ENCODE measurements around the gene DGKD.

DGKD gene, protein sequence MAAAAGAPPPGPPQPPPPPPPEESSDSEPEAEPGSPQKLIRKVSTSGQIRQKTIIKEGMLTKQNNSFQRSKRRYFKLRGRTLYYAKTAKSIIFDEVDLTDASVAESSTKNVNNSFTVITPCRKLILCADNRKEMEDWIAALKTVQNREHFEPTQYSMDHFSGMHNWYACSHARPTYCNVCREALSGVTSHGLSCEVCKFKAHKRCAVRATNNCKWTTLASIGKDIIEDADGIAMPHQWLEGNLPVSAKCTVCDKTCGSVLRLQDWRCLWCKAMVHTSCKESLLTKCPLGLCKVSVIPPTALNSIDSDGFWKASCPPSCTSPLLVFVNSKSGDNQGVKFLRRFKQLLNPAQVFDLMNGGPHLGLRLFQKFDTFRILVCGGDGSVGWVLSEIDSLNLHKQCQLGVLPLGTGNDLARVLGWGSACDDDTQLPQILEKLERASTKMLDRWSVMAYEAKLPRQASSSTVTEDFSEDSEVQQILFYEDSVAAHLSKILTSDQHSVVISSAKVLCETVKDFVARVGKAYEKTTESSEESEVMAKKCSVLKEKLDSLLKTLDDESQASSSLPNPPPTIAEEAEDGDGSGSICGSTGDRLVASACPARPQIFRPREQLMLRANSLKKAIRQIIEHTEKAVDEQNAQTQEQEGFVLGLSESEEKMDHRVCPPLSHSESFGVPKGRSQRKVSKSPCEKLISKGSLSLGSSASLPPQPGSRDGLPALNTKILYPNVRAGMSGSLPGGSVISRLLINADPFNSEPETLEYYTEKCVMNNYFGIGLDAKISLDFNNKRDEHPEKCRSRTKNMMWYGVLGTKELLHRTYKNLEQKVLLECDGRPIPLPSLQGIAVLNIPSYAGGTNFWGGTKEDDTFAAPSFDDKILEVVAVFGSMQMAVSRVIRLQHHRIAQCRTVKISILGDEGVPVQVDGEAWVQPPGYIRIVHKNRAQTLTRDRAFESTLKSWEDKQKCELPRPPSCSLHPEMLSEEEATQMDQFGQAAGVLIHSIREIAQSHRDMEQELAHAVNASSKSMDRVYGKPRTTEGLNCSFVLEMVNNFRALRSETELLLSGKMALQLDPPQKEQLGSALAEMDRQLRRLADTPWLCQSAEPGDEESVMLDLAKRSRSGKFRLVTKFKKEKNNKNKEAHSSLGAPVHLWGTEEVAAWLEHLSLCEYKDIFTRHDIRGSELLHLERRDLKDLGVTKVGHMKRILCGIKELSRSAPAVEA

GRCh38 chr2:233353769-233354499, at the start of gene DGKD:
Gene DGKD (plus strand): TSS chr2:233354494. CDS start chr2:233354519, 25 bp downstream.
- peaks cover 53 to 63% of the 10 kb centered on the region in 2 donors for H3K4me1 ChIP-seq (ENCODE audit: control insufficient read depth in 1 of 2, insufficient read depth in 2 of 2, low read length in 2 of 2)
- H3K27ac ChIP-seq (ENCODE audit: low read depth, low read length), result peak within 1 kb of the TSS; percentile 20
- no peaks in the 10 kb centered on the region for H3K9me3 ChIP-seq (ENCODE audit: control insufficient read depth in 1 of 2, low read length in 2 of 2)

GRCh38 chr2:233307565-233307964, 46.7 kb upstream of the DGKD start, which contains the start of gene SAG:
Gene SAG (plus strand): TSS chr2:233307816. CDS start chr2:233309190, 1,374 bp downstream.
- Histone ChIP-seq H3K4me3 (ENCODE audit: low read depth in 1 of 2, low read length in 2 of 2) (no peak within 1 kb of the TSS), H3K27me3 (ENCODE audit: control insufficient read depth in 1 of 2, insufficient read depth in 2 of 2, low read length in 2 of 2) (no peaks in the 10 kb centered on the region), H3K4me1 (ENCODE audit: control insufficient read depth in 1 of 2, insufficient read depth in 2 of 2, low read length in 2 of 2) (no peaks in the 10 kb centered on the region), H3K36me3 (ENCODE audit: control insufficient read depth in 1 of 2, insufficient read depth in 2 of 2, low read length in 2 of 2) (no peaks in the 10 kb centered on the region), H3K9ac (ENCODE audit: low read depth in 1 of 2, low read length in 2 of 2) (no peak within 1 kb of the TSS), H3K9me3 (ENCODE audit: control insufficient read depth in 1 of 2, low read length in 2 of 2) (no peaks in the 10 kb centered on the region), H3K27ac (ENCODE audit: low read depth, low read length) (no peak within 1 kb of the TSS)

More at GRCh38 chr2:233353769-233354499, at the start of gene DGKD:
- H3K9ac ChIP-seq (ENCODE audit: low read depth in 1 of 2, low read length in 2 of 2), result peak within 1 kb of the TSS; percentile 69 to 71
- H3K36me3 ChIP-seq (ENCODE audit: control insufficient read depth in 1 of 2, insufficient read depth in 2 of 2, low read length in 2 of 2), result no peaks in the 10 kb centered on the region
- H3K4me3 ChIP-seq (ENCODE audit: low read depth in 1 of 2, low read length in 2 of 2), result peak within 1 kb of the TSS; percentile 89 to 93
- no peaks in the 10 kb centered on the region for H3K27me3 ChIP-seq (ENCODE audit: control insufficient read depth in 1 of 2, insufficient read depth in 2 of 2, low read length in 2 of 2)

- H3K36me3 ChIP-seq (ENCODE audit: control insufficient read depth in 1 of 2, insufficient read depth in 2 of 2, low read length in 2 of 2), result no peaks in the 10 kb centered on the region
- no peak overlapping the region for H3K27ac ChIP-seq (ENCODE audit: low read depth, low read length)
- H3K4me1 ChIP-seq (ENCODE audit: control insufficient read depth in 1 of 2, insufficient read depth in 2 of 2, low read length in 2 of 2), result no peaks in the 10 kb centered on the region
- H3K9me3 ChIP-seq (ENCODE audit: control insufficient read depth in 1 of 2, low read length in 2 of 2), result no peaks in the 10 kb centered on the region
- H3K9ac ChIP-seq (ENCODE audit: low read depth in 1 of 2, low read length in 2 of 2), result no peak overlapping the region
- H3K4me3 ChIP-seq (ENCODE audit: low read depth in 1 of 2, low read length in 2 of 2), result no peak overlapping the region
- H3K27me3 ChIP-seq (ENCODE audit: control insufficient read depth in 1 of 2, insufficient read depth in 2 of 2, low read length in 2 of 2), result no peaks in the 10 kb centered on the region
Measured at GRCh38 chr2:233311241-233311926, 42.9 kb upstream of the DGKD start.

DNA sequence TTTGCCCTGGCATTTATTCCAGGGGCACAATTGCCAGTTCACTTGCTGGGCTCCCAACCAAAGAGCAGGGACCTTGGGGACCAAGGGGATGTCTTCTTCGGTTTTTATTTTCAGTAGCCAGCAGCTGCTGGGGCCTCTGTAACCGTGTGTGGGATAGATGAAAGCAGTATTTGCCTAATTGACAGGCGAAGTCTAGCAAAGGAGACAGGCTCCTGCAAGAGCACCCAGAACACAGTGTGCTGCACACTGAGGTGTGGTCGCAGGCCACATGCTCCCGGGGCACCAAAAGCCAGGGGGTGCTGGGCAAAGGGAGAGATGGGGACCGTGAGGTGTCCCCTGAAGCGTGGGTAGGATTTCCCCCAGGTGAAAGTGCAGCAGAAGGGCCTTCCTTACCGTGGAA, 41.4 kb upstream of the DGKD start:
- Histone ChIP-seq H3K9me3 (ENCODE audit: control insufficient read depth in 1 of 2, low read length in 2 of 2) (no peaks in the 10 kb centered on the region), H3K4me1 (ENCODE audit: control insufficient read depth in 1 of 2, insufficient read depth in 2 of 2, low read length in 2 of 2) (no peaks in the 10 kb centered on the region), H3K4me3 (ENCODE audit: low read depth in 1 of 2, low read length in 2 of 2) (no peak overlapping the region), H3K9ac (ENCODE audit: low read depth in 1 of 2, low read length in 2 of 2) (no peak overlapping the region), H3K36me3 (ENCODE audit: control insufficient read depth in 1 of 2, insufficient read depth in 2 of 2, low read length in 2 of 2) (no peaks in the 10 kb centered on the region), H3K27ac (ENCODE audit: low read depth, low read length) (no peak overlapping the region), H3K27me3 (ENCODE audit: control insufficient read depth in 1 of 2, insufficient read depth in 2 of 2, low read length in 2 of 2) (no peaks in the 10 kb centered on the region)

DNA sequence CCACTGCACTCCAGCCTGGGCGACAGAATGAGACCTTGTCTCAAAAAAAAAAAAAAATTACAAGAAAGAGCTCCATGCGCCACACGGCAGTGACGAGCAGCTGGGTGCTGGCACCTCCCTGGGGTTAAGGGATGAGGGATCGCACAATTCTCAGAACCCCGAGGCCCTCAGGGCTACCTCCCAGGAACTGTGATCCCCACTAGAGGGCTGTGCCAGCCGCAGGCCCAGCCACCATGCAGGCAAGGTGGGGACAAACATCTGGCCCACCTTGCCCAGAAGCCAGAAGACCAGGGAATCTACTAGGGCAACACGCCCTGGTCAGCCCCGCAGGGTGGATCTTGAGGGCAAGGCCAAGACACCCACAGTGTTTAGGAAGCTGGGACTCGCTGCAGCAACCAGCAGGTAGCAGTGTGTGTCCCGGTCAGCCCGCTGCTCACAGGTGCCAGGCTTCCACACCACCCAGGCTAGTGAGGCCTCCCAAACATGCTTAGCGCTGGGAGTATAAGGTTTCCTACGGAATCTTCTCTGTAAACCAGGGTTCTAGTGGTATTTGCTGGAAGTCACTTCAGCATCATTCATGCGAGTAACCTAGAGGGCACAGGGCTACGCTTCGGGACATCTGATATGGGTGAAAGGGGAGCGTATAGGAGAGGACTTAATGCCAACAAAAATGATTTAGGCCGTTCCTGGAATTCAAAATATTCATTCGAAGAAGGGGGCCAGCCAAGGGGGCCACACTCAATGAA, 39.9 kb upstream of the DGKD start:
- Histone ChIP-seq H3K9me3 (ENCODE audit: control insufficient read depth in 1 of 2, low read length in 2 of 2) (no peaks in the 10 kb centered on the region), H3K9ac (ENCODE audit: low read depth in 1 of 2, low read length in 2 of 2) (no peak overlapping the region), H3K27ac (ENCODE audit: low read depth, low read length) (no peak overlapping the region), H3K4me3 (ENCODE audit: low read depth in 1 of 2, low read length in 2 of 2) (no peak overlapping the region), H3K36me3 (ENCODE audit: control insufficient read depth in 1 of 2, insufficient read depth in 2 of 2, low read length in 2 of 2) (no peaks in the 10 kb centered on the region), H3K4me1 (ENCODE audit: control insufficient read depth in 1 of 2, insufficient read depth in 2 of 2, low read length in 2 of 2) (no peaks in the 10 kb centered on the region), H3K27me3 (ENCODE audit: control insufficient read depth in 1 of 2, insufficient read depth in 2 of 2, low read length in 2 of 2) (no peaks in the 10 kb centered on the region)

DNA sequence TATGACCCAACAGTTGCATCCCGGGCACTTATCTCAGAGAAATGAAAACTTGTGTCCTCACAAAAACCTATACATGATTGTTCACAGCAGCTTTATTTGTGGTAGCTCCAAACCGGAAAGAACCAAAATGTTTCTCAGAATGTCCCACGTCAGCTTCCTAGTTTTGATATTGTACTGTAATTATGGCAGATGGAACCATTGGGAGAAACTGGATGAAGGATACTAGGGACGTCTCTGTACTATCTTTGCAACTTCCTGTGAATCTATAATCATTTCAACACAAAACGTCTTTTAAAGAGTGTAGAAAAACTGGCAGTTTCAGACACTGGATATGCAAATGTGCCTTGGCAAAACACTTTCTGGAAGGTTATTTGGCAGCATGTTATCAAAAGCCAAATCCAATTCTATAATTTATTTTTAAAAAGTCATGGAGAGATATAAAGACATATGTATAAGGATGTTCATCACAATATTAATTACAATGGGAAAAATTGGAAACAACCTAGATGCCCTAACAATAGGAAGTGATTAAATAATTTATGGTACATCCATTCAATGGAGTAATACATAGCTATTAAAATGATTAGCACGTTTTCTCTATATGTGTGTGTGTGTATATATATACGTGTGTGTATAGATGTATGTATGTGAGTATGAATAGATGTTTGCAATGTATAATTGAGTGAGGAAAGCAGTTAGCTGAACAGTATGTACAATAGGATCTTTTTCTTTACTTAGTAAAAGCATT, 36.9 kb upstream of the DGKD start:
- H3K9ac ChIP-seq (ENCODE audit: low read depth in 1 of 2, low read length in 2 of 2), result no peak overlapping the region
- no peaks in the 10 kb centered on the region for H3K36me3 ChIP-seq (ENCODE audit: control insufficient read depth in 1 of 2, insufficient read depth in 2 of 2, low read length in 2 of 2)
- H3K27me3 ChIP-seq (ENCODE audit: control insufficient read depth in 1 of 2, insufficient read depth in 2 of 2, low read length in 2 of 2), result no peaks in the 10 kb centered on the region
- no peaks in the 10 kb centered on the region for H3K4me1 ChIP-seq (ENCODE audit: control insufficient read depth in 1 of 2, insufficient read depth in 2 of 2, low read length in 2 of 2)
- no peak overlapping the region for H3K27ac ChIP-seq (ENCODE audit: low read depth, low read length)
- H3K4me3 ChIP-seq (ENCODE audit: low read depth in 1 of 2, low read length in 2 of 2), result no peak overlapping the region
- no peaks in the 10 kb centered on the region for H3K9me3 ChIP-seq (ENCODE audit: control insufficient read depth in 1 of 2, low read length in 2 of 2)

DNA sequence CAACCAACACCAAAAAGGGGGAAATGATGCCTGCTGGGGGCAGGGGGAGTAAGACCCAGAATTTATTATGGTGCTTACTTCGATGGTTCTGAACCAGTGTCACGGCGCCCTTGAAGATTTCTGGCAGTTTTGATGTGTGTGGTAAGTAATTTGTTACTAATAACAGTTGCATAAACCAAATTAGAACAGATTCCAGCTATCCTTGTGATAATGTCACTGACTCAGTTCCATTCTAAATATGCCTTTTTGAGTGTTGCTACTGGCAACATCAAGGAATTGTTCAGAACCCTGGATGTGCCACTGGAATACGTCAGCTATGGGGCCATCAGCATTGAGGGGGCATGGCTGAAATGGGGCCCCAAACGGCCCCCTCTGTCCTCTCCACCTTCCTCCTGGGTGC, 35.0 kb upstream of the DGKD start:
- H3K9me3 ChIP-seq (ENCODE audit: control insufficient read depth in 1 of 2, low read length in 2 of 2), result no peaks in the 10 kb centered on the region
- H3K27me3 ChIP-seq (ENCODE audit: control insufficient read depth in 1 of 2, insufficient read depth in 2 of 2, low read length in 2 of 2), result no peaks in the 10 kb centered on the region
- H3K27ac ChIP-seq (ENCODE audit: low read depth, low read length), result no peak overlapping the region
- no peaks in the 10 kb centered on the region for H3K4me1 ChIP-seq (ENCODE audit: control insufficient read depth in 1 of 2, insufficient read depth in 2 of 2, low read length in 2 of 2)
- no peak overlapping the region for H3K4me3 ChIP-seq (ENCODE audit: low read depth in 1 of 2, low read length in 2 of 2)
- no peaks in the 10 kb centered on the region for H3K36me3 ChIP-seq (ENCODE audit: control insufficient read depth in 1 of 2, insufficient read depth in 2 of 2, low read length in 2 of 2)
- no peak overlapping the region for H3K9ac ChIP-seq (ENCODE audit: low read depth in 1 of 2, low read length in 2 of 2)

GRCh38 chr2:233320470-233320869, 33.8 kb upstream of the DGKD start:
- Histone ChIP-seq H3K27ac (ENCODE audit: low read depth, low read length) (no peak overlapping the region), H3K4me1 (ENCODE audit: control insufficient read depth in 1 of 2, insufficient read depth in 2 of 2, low read length in 2 of 2) (no peaks in the 10 kb centered on the region), H3K4me3 (ENCODE audit: low read depth in 1 of 2, low read length in 2 of 2) (no peak overlapping the region), H3K9me3 (ENCODE audit: control insufficient read depth in 1 of 2, low read length in 2 of 2) (no peaks in the 10 kb centered on the region), H3K9ac (ENCODE audit: low read depth in 1 of 2, low read length in 2 of 2) (no peak overlapping the region), H3K36me3 (ENCODE audit: control insufficient read depth in 1 of 2, insufficient read depth in 2 of 2, low read length in 2 of 2) (no peaks in the 10 kb centered on the region), H3K27me3 (ENCODE audit: control insufficient read depth in 1 of 2, insufficient read depth in 2 of 2, low read length in 2 of 2) (no peaks in the 10 kb centered on the region)
